ENCODE measurements around the gene HDAC11.
A peak's percentile ranks its signal among the peaks of the same experiment; 100 is the strongest.

DNA sequence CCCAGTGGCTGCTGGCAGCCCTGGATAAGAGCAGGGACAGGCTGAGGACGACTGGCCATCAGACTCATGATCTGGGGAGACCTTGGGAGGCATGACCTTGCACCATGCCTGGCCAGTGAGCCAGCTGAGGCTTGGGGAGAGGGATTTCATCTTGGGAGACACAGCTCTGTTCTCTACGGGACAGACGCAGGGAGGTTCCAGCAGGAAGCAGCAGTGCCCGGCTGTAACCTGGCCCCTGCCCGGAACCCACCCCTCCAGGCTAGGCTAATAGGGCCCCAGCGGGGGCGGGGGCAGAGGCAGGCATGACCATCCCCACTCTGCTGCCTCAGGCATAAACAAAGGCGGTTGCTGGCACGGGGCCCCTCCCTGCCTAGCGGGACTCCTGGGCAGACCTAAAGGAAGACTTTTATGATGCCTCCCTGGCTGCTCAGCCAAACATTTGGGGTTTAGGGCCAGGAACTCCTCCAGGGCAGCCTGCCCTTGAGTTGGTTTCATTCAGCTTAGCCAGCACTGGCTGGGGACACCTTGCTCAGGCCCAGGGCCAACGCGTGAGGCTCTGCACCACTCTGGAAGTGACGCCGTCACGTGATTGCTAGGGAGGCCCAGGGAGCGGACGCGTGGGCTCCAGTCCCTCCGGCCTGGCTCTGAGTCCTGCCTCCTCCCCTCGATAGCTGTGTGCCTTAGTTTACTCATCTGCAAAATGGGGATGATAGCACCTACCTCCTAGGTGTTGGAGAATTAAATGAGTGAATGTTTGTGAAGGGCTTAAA lies 27.6 kb downstream of the HDAC11 start:
- TF ChIP-seq, protein P1, sequence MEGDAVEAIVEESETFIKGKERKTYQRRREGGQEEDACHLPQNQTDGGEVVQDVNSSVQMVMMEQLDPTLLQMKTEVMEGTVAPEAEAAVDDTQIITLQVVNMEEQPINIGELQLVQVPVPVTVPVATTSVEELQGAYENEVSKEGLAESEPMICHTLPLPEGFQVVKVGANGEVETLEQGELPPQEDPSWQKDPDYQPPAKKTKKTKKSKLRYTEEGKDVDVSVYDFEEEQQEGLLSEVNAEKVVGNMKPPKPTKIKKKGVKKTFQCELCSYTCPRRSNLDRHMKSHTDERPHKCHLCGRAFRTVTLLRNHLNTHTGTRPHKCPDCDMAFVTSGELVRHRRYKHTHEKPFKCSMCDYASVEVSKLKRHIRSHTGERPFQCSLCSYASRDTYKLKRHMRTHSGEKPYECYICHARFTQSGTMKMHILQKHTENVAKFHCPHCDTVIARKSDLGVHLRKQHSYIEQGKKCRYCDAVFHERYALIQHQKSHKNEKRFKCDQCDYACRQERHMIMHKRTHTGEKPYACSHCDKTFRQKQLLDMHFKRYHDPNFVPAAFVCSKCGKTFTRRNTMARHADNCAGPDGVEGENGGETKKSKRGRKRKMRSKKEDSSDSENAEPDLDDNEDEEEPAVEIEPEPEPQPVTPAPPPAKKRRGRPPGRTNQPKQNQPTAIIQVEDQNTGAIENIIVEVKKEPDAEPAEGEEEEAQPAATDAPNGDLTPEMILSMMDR (conservative IDR thresholded peaks at IDR 0.05; ENCODE audit: low read depth, low read length) = no peak
- TF ChIP-seq, protein P2, sequence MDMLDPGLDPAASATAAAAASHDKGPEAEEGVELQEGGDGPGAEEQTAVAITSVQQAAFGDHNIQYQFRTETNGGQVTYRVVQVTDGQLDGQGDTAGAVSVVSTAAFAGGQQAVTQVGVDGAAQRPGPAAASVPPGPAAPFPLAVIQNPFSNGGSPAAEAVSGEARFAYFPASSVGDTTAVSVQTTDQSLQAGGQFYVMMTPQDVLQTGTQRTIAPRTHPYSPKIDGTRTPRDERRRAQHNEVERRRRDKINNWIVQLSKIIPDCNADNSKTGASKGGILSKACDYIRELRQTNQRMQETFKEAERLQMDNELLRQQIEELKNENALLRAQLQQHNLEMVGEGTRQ (IDR thresholded peaks at IDR 0.05; ENCODE audit: low read depth, low read length) = peak; percentile 22; the same call in 1 of the 2 replicates
- TF ChIP-seq MXI1 (IDR thresholded peaks at IDR 0.05; ENCODE audit: borderline replicate concordance, low read depth, low read length) = no peak
- TF ChIP-seq RAD21 (IDR thresholded peaks at IDR 0.05; ENCODE audit: low read length) = no peak
- no peak for TF ChIP-seq POLR2A (IDR thresholded peaks at IDR 0.05; ENCODE audit: low read depth, low read length)
- TF ChIP-seq MAZ (IDR thresholded peaks at IDR 0.05; ENCODE audit: borderline replicate concordance, low read depth, low read length) = no peak
- no peak for TF ChIP-seq RFX5 (IDR thresholded peaks at IDR 0.05; ENCODE audit: low read depth, low read length)
- TF ChIP-seq CHD1 (IDR thresholded peaks at IDR 0.05; ENCODE audit: low read depth, low read length) = no peak
- no peak for TF ChIP-seq ELK1 (IDR thresholded peaks at IDR 0.05; ENCODE audit: borderline replicate concordance, low read depth, low read length)
- no peak for TF ChIP-seq CEBPB (IDR thresholded peaks at IDR 0.05; ENCODE audit: low read depth, low read length)
- TF ChIP-seq FOS (IDR thresholded peaks at IDR 0.05; ENCODE audit: low read depth, low read length) = no peak

Data from IMR-90 (cell line).